NT2/D1 (cell line): ENCODE results near the gene RNF212B.
"Not testable (repeated sequence)": the region's sequence is repeated elsewhere in the genome, so short reads cannot be mapped to it uniquely, and the experiment has no call there.

Source experiments
- DNase-seq: peaks from one replicate; pipeline ENCODE4 v3.0.0-alpha.2; 2011; ENCODE audit warnings: low read depth, low spot score
- H3K27me3 ChIP-seq: 2 replicates; pipeline ENCODE4 v1.6.0; 2011; ENCODE audit warnings: mild to moderate bottlenecking; ENCODE audit not compliant: insufficient read length, insufficient read depth
- H3K36me3 ChIP-seq: 2 replicates; pipeline ENCODE4 v1.6.1; 2011; ENCODE audit warnings: mild to moderate bottlenecking, low read length, mixed read lengths; ENCODE audit not compliant: insufficient read depth, insufficient read length
- H3K4me1 ChIP-seq: 2 replicates; pipeline ENCODE4 v1.5.1; 2011; ENCODE audit not compliant: insufficient read depth, insufficient read length
- H3K4me3 ChIP-seq: 2 replicates; pipeline ENCODE4 v1.5.1; 2011; ENCODE audit warnings: low read depth; ENCODE audit not compliant: insufficient read length
- H3K9ac ChIP-seq: 2 replicates; pipeline ENCODE4 v1.6.0; 2011; ENCODE audit warnings: low read depth; ENCODE audit not compliant: insufficient read length
- H3K9me3 ChIP-seq: 2 replicates; pipeline ENCODE4 v1.5.1; 2011; ENCODE audit warnings: mild to moderate bottlenecking, low read length; ENCODE audit not compliant: insufficient read depth
- SUZ12 ChIP-seq: IDR thresholded peaks from 2 replicates; pipeline ENCODE4 v1.6.1; 2011; ENCODE audit not compliant: insufficient read length, insufficient read depth; ENCODE audit errors: extremely low read depth
- YY1 ChIP-seq: IDR thresholded peaks from 2 replicates; pipeline ENCODE4 v1.6.1; 2011; ENCODE audit not compliant: insufficient read length, insufficient read depth
- ZNF274 ChIP-seq: IDR thresholded peaks from 2 replicates; pipeline ENCODE4 v1.6.1; 2011; ENCODE audit warnings: mild to moderate bottlenecking, low read depth, low read length

Gene RNF212B

GRCh38 chr14:23227566-23227965, 10.2 kb upstream of the RNF212B start:
- Histone ChIP-seq H3K4me1 (no peaks in the 10 kb centered on the region), H3K4me3 (no peak overlapping the region), H3K36me3 (no peaks in the 10 kb centered on the region), H3K9me3 (peaks cover 4% of the 10 kb centered on the region; the same call in 1 of the 2 replicates), H3K27me3 (no peaks in the 10 kb centered on the region), H3K9ac (no peak overlapping the region)
- TF ChIP-seq YY1 (no peak), ZNF274 (no peak), SUZ12 (no peak)
- DNase-seq: no peak

- H3K9me3 ChIP-seq: peaks cover 4% of the 10 kb centered on the region; the same call in 1 of the 2 replicates
- TF ChIP-seq SUZ12: no peak
- TF ChIP-seq ZNF274: no peak
- no peak for TF ChIP-seq YY1
- H3K4me3 ChIP-seq: no peak overlapping the region
- no peaks in the 10 kb centered on the region for H3K36me3 ChIP-seq
- H3K27me3 ChIP-seq: no peaks in the 10 kb centered on the region
- DNase-seq: no peak
- H3K9ac ChIP-seq: no peak overlapping the region
- no peaks in the 10 kb centered on the region for H3K4me1 ChIP-seq
Measured at GRCh38 chr14:23228812-23229211, 8.9 kb upstream of the RNF212B start.

- H3K4me3 ChIP-seq, H3K27me3 ChIP-seq, H3K9ac ChIP-seq, H3K9me3 ChIP-seq, H3K36me3 ChIP-seq, DNase-seq, H3K4me1 ChIP-seq: not testable (repeated sequence)
Measured at GRCh38 chr14:23232241-23232808, 5.4 kb upstream of the RNF212B start.

- Histone ChIP-seq H3K9ac (no peak overlapping the region), H3K36me3 (no peaks in the 10 kb centered on the region), H3K4me1 (no peaks in the 10 kb centered on the region), H3K9me3 (no peaks in the 10 kb centered on the region), H3K4me3 (no peak overlapping the region), H3K27me3 (no peaks in the 10 kb centered on the region)
- DNase-seq: no peak
- TF ChIP-seq SUZ12: no peak
- TF ChIP-seq YY1: no peak
- no peak for TF ChIP-seq ZNF274
Measured at GRCh38 chr14:23240661-23241060, 2.9 kb downstream of the RNF212B start.

- not testable (repeated sequence) for H3K4me3 ChIP-seq, H3K9ac ChIP-seq, H3K36me3 ChIP-seq, DNase-seq, H3K4me1 ChIP-seq, H3K9me3 ChIP-seq, H3K27me3 ChIP-seq
Measured at GRCh38 chr14:23241061-23241715, 3.5 kb downstream of the RNF212B start.

GRCh38 chr14:23242076-23242475, 4.3 kb downstream of the RNF212B start:
- no peak for DNase-seq
- Histone ChIP-seq H3K9me3 (no peaks in the 10 kb centered on the region), H3K4me3 (no peak overlapping the region), H3K36me3 (no peaks in the 10 kb centered on the region), H3K4me1 (no peaks in the 10 kb centered on the region), H3K9ac (no peak overlapping the region), H3K27me3 (no peaks in the 10 kb centered on the region)
- TF ChIP-seq SUZ12 (no peak), ZNF274 (no peak), YY1 (no peak)

GRCh38 chr14:23243066-23243465, 5.3 kb downstream of the RNF212B start:
- no peak for TF ChIP-seq ZNF274
- TF ChIP-seq SUZ12: no peak
- no peak for TF ChIP-seq YY1
- Histone ChIP-seq H3K4me3 (no peak overlapping the region), H3K4me1 (no peaks in the 10 kb centered on the region), H3K36me3 (no peaks in the 10 kb centered on the region), H3K27me3 (no peaks in the 10 kb centered on the region), H3K9ac (no peak overlapping the region), H3K9me3 (no peaks in the 10 kb centered on the region)
- DNase-seq: no peak
